A673 (cell line): Measurements from ENCODE around the gene ARL16. TPM values are rescaled to one million over a fixed set of nuclear protein-coding genes. Genes with fewer than 3 reads are reported as not detected.

Experiments used
- BruUV-seq: library from RNA; stranded (reverse); fragments of 400-500 nt; replicated peaks from 2 replicates; lab custom pipeline; 2021; lab: Mats Ljungman, UMichigan
- CTCF ChIA-PET: fragments of 300-600 bp; sonication (Branson Sonifier 250); formaldehyde crosslinking; loops from one replicate; lab custom pipeline; 2022; ENCODE audit warnings: antibody characterized with exemption; lab: Charles Lee
- POLR2A ChIA-PET: fragments of 300-600 bp; sonication (Branson Sonifier 250); formaldehyde crosslinking; loops from one replicate; lab custom pipeline; 2022; ENCODE audit warnings: antibody characterized with exemption; ENCODE audit not compliant: low non-redundant PET; lab: Charles Lee
- DNase-seq: peaks from one replicate; pipeline ENCODE4 v3.0.0-alpha.2; 2015; ENCODE audit warnings: low spot score
- H3K27ac ChIP-seq: fragments of 200-600 bp; sonication (generic); 2 replicates; pipeline ENCODE4 v1.5.1; 2016; ENCODE audit warnings: mixed run types, low read depth, mild to moderate bottlenecking, mixed read lengths, antibody characterized with exemption, low read length; ENCODE audit not compliant: poor library complexity, severe bottlenecking
- H3K27me3 ChIP-seq: fragments of 200-600 bp; sonication (generic); replicated peaks from 2 replicates; pipeline ENCODE4 v1.6.1; 2017; ENCODE audit warnings: mixed run types, low read depth, mild to moderate bottlenecking, mixed read lengths, antibody characterized with exemption, low read length; ENCODE audit not compliant: insufficient read depth, poor library complexity
- H3K36me3 ChIP-seq: fragments of 200-600 bp; sonication (generic); 2 replicates; pipeline ENCODE4 v1.6.1; 2016; ENCODE audit warnings: mixed run types, mild to moderate bottlenecking, mixed read lengths, antibody characterized with exemption, low read length; ENCODE audit not compliant: insufficient read depth, poor library complexity, severe bottlenecking
- H3K4me1 ChIP-seq: fragments of 200-600 bp; sonication (generic); 2 replicates; pipeline ENCODE4 v1.6.1; 2017; ENCODE audit warnings: mixed run types, mild to moderate bottlenecking, mixed read lengths, antibody characterized with exemption, low read length; ENCODE audit not compliant: insufficient read depth, poor library complexity, severe bottlenecking
- H3K4me3 ChIP-seq: fragments of 200-600 bp; sonication (generic); 2 replicates; pipeline ENCODE4 v1.5.1; 2016; ENCODE audit warnings: low read depth, mixed run types, mild to moderate bottlenecking, mixed read lengths, low read length; ENCODE audit not compliant: poor library complexity, severe bottlenecking
- H3K9me3 ChIP-seq: fragments of 200-600 bp; sonication (generic); 2 replicates; pipeline ENCODE4 v1.6.1; 2016; ENCODE audit warnings: mixed run types, low read depth, mild to moderate bottlenecking, mixed read lengths, antibody characterized with exemption, low read length; ENCODE audit not compliant: poor library complexity, severe bottlenecking
- EZH2 ChIP-seq: fragments of 200-600 bp; sonication (generic); IDR thresholded peaks from 2 replicates; pipeline ENCODE4 v1.6.1; 2017; ENCODE audit warnings: borderline replicate concordance, low read depth, mild to moderate bottlenecking, mixed read lengths, antibody characterized with exemption, low read length; ENCODE audit not compliant: poor library complexity, severe bottlenecking
- intact Hi-C: fragments of 100-400 bp; cut with micrococcal nuclease; formaldehyde crosslinking; loops from one replicate; pipeline ENCODE4 v1.10.0; 2022; ENCODE audit not compliant: unreplicated experiment
- total RNA-seq: library from RNA; stranded (reverse); gene quantifications from 2 replicates; pipeline ENCODE4 v1.2.3, GENCODE V29; 2021
- TF ChIP-seq, protein P1 (sequence below): fragments of 300-800, 200-600 bp; sonication (generic); conservative IDR thresholded peaks from 2 replicates; pipeline ENCODE4 v1.5.1; 2017; ENCODE audit warnings: low read depth, mild to moderate bottlenecking, antibody characterized with exemption, low read length, moderate library complexity, mixed read lengths

Gene ARL16
- total RNA-seq, 1 experiment from 2014 or later: 62.8 TPM

DNA sequence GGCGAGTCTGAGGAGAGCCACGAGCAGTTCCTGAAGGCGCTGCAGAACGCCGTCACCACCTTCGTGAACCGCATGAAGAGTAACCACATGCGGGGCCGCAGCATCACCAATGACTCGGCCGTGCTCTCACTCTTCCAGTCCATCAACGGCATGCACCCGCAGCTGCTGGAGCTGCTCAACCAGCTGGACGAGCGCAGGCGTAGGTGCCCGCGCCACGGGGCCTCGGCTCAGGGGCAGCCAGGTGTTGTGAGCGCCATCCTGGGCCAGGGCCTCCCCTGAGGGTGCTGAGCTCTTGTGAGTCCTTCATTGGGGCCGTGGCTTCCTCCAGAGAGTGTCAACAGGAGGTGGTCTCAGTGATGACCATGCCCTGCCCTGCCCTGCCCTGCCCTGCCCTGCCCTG is 12.2 kb upstream of the ARL16 start:
- H3K36me3 ChIP-seq: peaks cover 69% of the 10 kb centered on the region
- POLR2A ChIA-PET: interaction anchor here (0.6 kb wide), 1 partner anchor 16 kb away, joined by 10 read pairs; no protein-coding TSS in a partner anchor
- no TSS peak for BruUV-seq
- no peak for TF ChIP-seq EZH2
- TF ChIP-seq, protein P1, sequence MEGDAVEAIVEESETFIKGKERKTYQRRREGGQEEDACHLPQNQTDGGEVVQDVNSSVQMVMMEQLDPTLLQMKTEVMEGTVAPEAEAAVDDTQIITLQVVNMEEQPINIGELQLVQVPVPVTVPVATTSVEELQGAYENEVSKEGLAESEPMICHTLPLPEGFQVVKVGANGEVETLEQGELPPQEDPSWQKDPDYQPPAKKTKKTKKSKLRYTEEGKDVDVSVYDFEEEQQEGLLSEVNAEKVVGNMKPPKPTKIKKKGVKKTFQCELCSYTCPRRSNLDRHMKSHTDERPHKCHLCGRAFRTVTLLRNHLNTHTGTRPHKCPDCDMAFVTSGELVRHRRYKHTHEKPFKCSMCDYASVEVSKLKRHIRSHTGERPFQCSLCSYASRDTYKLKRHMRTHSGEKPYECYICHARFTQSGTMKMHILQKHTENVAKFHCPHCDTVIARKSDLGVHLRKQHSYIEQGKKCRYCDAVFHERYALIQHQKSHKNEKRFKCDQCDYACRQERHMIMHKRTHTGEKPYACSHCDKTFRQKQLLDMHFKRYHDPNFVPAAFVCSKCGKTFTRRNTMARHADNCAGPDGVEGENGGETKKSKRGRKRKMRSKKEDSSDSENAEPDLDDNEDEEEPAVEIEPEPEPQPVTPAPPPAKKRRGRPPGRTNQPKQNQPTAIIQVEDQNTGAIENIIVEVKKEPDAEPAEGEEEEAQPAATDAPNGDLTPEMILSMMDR: no peak
- CTCF ChIA-PET: no interaction called here
- no peaks in the 10 kb centered on the region for H3K27me3 ChIP-seq
- H3K27ac ChIP-seq: no peak overlapping the region
- no peaks in the 10 kb centered on the region for H3K9me3 ChIP-seq
- intact Hi-C loops: no loop called here
- no peak overlapping the region for H3K4me3 ChIP-seq
- peaks cover 1% of the 10 kb centered on the region for H3K4me1 ChIP-seq
- DNase-seq: no peak

DNA sequence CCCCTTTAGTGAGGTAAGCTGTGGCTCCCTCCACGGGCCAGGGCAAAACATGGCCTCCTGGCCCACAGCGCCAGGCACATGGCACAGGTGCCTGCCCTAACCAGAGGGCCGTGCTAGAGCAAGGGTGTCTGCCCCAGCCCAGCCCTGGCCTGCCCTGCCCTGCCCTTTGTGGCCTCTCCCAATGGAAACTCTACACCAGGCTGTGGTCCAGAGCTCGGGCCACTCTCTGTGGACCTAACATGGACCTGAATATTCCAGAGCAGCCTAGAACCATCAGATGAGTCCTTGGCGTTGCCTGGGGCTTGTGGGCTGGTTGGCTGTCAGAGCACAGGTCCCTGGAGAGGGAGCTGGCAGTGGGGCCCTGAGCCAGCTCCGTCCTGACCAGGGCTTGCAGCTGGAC is 11.6 kb upstream of the ARL16 start:
- DNase-seq: no peak
- ChIA-PET CTCF (no interaction called here), POLR2A (interaction anchor here (0.6 kb wide), 1 partner anchor 17 kb away, joined by 10 read pairs; no protein-coding TSS in a partner anchor)
- H3K4me3 ChIP-seq: no peak overlapping the region
- BruUV-seq: no TSS peak
- no peaks in the 10 kb centered on the region for H3K27me3 ChIP-seq
- peaks cover 72% of the 10 kb centered on the region for H3K36me3 ChIP-seq
- TF ChIP-seq EZH2: no peak
- TF ChIP-seq, protein P1: no peak
- no peaks in the 10 kb centered on the region for H3K9me3 ChIP-seq
- no peak overlapping the region for H3K27ac ChIP-seq
- intact Hi-C loops: no loop called here
- no peaks in the 10 kb centered on the region for H3K4me1 ChIP-seq

DNA sequence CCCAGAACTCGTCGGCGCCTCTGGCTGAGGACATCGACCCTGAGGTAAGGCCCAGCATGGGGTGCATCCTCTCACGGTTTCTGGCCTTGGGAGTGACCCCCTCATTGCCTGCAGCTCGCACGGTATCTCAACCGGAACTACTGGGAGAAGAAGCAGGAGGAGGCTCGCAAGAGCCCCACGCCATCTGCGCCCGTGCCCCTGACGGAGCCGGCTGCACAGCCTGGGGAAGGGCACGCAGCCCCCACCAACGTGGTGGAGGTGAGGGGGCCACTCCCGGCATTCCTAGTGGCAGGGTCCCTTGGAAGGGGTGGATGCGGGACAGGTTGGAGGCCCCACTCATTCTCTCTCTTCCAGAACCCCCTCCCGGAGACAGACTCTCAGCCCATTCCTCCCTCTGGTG is 11.2 kb upstream of the ARL16 start:
- BruUV-seq: no TSS peak
- Histone ChIP-seq H3K36me3 (peaks cover 76% of the 10 kb centered on the region), H3K4me1 (no peaks in the 10 kb centered on the region), H3K4me3 (no peak overlapping the region), H3K27ac (no peak overlapping the region), H3K9me3 (no peaks in the 10 kb centered on the region), H3K27me3 (no peaks in the 10 kb centered on the region)
- POLR2A ChIA-PET: no interaction called here
- no peak for DNase-seq
- CTCF ChIA-PET: no interaction called here
- TF ChIP-seq, protein P1: no peak
- no peak for TF ChIP-seq EZH2
- intact Hi-C loops: no loop called here
